ENCODE data around the gene CRTAC1. TPM values are rescaled to one million over a fixed set of nuclear protein-coding genes. Genes with fewer than 3 reads are reported as not detected.

Gene CRTAC1
- total RNA-seq, 1 donor from 2014 or later: 2.3 TPM

DNA sequence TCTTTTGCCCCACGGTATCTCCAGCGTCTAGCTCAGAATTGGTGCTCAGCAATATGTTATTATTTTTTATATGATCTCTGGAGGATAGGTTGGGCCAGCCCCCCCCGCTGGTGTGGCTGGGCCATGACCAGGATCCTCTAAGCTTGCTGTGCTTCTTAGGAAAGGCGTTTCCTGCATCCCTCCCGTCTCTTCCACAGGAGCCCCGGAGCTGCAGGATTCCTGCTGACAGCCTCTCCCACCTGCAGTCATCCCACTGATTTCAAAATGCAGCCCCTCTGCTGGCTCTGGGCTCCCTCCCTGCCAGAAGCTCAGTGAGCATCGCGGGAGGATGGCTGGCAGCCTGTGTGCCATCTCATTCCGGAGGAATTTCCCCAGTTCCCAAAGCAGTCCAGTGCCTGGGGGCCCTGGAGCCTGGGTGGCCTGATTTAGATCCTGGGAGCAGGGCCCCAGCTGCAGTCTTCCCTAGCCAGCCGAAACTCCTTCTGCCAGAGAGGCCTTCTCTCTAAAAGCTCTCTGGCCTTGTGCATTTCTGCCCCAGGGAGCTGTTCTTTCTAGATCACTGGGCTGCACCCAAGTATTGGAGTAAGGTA is 202.6 kb downstream of the CRTAC1 start:
- Histone ChIP-seq H3K4me1 (no peaks in the 10 kb centered on the region), H3K27ac (replicated peaks) (no peak overlapping the region), H3K9me3 (replicated peaks) (no peaks in the 10 kb centered on the region), H3K4me3 (no peak overlapping the region), H3K36me3 (no peaks in the 10 kb centered on the region), H3K27me3 (ENCODE audit: low read depth) (peaks cover 53% of the 10 kb centered on the region)
- intact Hi-C loops (cut with micrococcal nuclease): no loop called here
- no peak for DNase-seq
- no peak for TF ChIP-seq CTCF (IDR thresholded peaks at IDR 0.05; ENCODE audit: borderline replicate concordance)

DNA sequence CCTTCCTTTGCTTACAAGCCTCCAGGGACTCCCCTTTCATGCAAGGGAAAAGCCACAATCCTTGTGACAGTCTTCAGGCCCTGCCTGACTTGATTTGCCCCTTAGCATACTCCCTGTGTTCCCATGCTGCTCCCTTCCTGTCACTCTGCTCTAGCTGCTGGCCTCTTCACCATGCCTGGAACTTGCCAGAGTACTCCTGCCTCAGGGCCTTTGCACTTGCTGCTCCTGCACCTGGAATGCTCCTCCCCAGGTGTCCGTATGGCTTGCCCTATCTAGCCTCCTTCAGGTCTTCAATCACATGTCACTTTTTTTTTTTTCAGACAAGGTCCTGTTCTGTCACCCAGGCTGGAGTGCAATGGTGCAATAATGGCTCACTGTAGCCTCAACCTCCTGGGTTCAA is 203.5 kb downstream of the CRTAC1 start:
- Histone ChIP-seq H3K4me1 (no peaks in the 10 kb centered on the region), H3K4me3 (no peak overlapping the region), H3K36me3 (no peaks in the 10 kb centered on the region), H3K27me3 (ENCODE audit: low read depth) (peaks cover 54% of the 10 kb centered on the region), H3K27ac (replicated peaks) (no peak overlapping the region), H3K9me3 (replicated peaks) (no peaks in the 10 kb centered on the region)
- intact Hi-C loops (cut with micrococcal nuclease): no loop called here
- DNase-seq: no peak
- TF ChIP-seq CTCF (IDR thresholded peaks at IDR 0.05; ENCODE audit: borderline replicate concordance): no peak

DNA sequence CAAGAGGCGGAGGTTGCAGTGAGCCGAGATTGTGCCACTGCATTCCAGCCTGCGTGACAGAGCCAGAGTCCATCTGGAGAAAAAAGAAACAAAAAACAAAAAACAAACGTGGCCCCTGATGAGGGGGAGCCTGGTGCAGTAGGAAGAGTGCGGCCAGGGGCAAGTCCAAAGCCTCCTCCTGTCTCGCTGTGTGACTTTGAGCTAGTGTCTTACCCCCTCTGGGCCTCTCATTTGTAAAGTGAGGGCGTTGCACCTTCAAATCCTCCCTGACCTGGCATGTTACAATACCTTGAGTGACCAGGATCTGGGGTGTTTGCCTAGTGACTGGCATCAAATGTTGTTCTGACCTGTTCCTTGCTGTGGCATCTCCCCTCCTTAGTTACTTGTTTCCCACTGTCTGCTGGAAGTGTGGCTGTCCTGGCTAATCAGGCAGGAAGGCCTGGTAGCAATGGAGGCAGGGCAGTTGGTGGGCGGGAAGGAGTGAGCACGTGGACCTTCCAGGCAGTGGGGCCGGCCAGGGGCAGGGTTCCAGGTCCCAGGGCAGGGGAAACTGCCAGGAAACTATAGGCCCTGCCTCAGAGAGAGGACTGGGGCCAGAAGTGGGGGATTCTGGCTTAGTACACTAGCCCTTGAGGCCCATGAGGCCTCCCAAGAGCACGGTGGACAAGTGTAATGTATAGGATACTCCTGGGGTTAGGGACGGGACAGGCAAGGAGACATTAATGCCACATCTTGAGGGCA is 205.2 kb downstream of the CRTAC1 start:
- no peak overlapping the region for H3K4me3 ChIP-seq
- DNase-seq: no peak
- no peak overlapping the region for H3K27ac ChIP-seq (replicated peaks)
- TF ChIP-seq CTCF (IDR thresholded peaks at IDR 0.05; ENCODE audit: borderline replicate concordance): no peak
- H3K36me3 ChIP-seq: no peaks in the 10 kb centered on the region
- peaks cover 49% of the 10 kb centered on the region for H3K27me3 ChIP-seq (ENCODE audit: low read depth)
- intact Hi-C loops (cut with micrococcal nuclease): no loop called here
- no peaks in the 10 kb centered on the region for H3K4me1 ChIP-seq
- no peaks in the 10 kb centered on the region for H3K9me3 ChIP-seq (replicated peaks)

- Histone ChIP-seq H3K9me3 (replicated peaks) (no peaks in the 10 kb centered on the region), H3K4me1 (no peaks in the 10 kb centered on the region), H3K27me3 (ENCODE audit: low read depth) (peaks cover 46% of the 10 kb centered on the region), H3K27ac (replicated peaks) (peak overlapping the region; percentile 30), H3K4me3 (no peak overlapping the region), H3K36me3 (no peaks in the 10 kb centered on the region)
- intact Hi-C loops (cut with micrococcal nuclease): no loop called here
- no peak for TF ChIP-seq CTCF (IDR thresholded peaks at IDR 0.05; ENCODE audit: borderline replicate concordance)
- peak; percentile 37 for DNase-seq
These were observed 206.7 kb downstream of the CRTAC1 start for GRCh38 chr10:97823734-97824133.

GRCh38 chr10:97822261-97822687 is 208.1 kb downstream of the CRTAC1 start:
- Histone ChIP-seq H3K9me3 (replicated peaks) (no peaks in the 10 kb centered on the region), H3K27ac (replicated peaks) (no peak overlapping the region), H3K36me3 (no peaks in the 10 kb centered on the region), H3K4me3 (no peak overlapping the region), H3K4me1 (no peaks in the 10 kb centered on the region), H3K27me3 (ENCODE audit: low read depth) (peaks cover 52% of the 10 kb centered on the region)
- no peak for TF ChIP-seq CTCF (IDR thresholded peaks at IDR 0.05; ENCODE audit: borderline replicate concordance)
- intact Hi-C loops (cut with micrococcal nuclease): no loop called here
- no peak for DNase-seq
